OCI-LY7 (cell line): ENCODE measurements around the gene EPB41L4B. TPM values are rescaled to one million over a fixed set of nuclear protein-coding genes. Genes with fewer than 3 reads are reported as not detected.

ENCODE experiments used
- BruUV-seq: library from RNA; stranded (reverse); fragments of 400-500 nt; replicated peaks from 2 replicates; lab custom pipeline; 2021; lab: Mats Ljungman, UMichigan
- CTCF ChIA-PET: fragments of 300-600 bp; sonication (Branson Sonifier 250); formaldehyde crosslinking; loops from one replicate; lab custom pipeline; 2022; ENCODE audit warnings: antibody characterized with exemption; ENCODE audit not compliant: unreplicated experiment; lab: Charles Lee
- POLR2A ChIA-PET: fragments of 300-600 bp; sonication (Branson Sonifier 250); formaldehyde crosslinking; loops from one replicate; lab custom pipeline; 2022; ENCODE audit warnings: antibody characterized with exemption; lab: Charles Lee
- DNase-seq: peaks from one replicate; pipeline ENCODE4 v3.0.0-alpha.2; 2015; ENCODE audit warnings: low spot score
- H2AFZ ChIP-seq: fragments of 200-600 bp; sonication (generic), shearing (Covaris generic); 2 replicates; pipeline ENCODE4 v1.6.1; 2014; ENCODE audit warnings: mild to moderate bottlenecking, antibody characterized with exemption, low read length, moderate library complexity
- H3K27ac ChIP-seq: fragments of 200-600 bp; sonication (generic); 2 replicates; pipeline ENCODE4 v1.5.1; 2014; ENCODE audit warnings: mixed run types, low read depth, mild to moderate bottlenecking, moderate library complexity, low read length, inconsistent platforms; ENCODE audit not compliant: poor library complexity, severe bottlenecking
- H3K36me3 ChIP-seq: fragments of 200-600 bp; sonication (generic); 2 replicates; pipeline ENCODE4 v1.6.1; 2014; ENCODE audit warnings: mild to moderate bottlenecking, antibody characterized with exemption, low read length, moderate library complexity, mixed read lengths; ENCODE audit not compliant: insufficient read depth
- H3K4me1 ChIP-seq: fragments of 200-600 bp; sonication (generic); 2 replicates; pipeline ENCODE4 v1.5.1; 2014; ENCODE audit warnings: mild to moderate bottlenecking, low read length; ENCODE audit not compliant: insufficient read depth, poor library complexity, severe bottlenecking
- H3K4me2 ChIP-seq: fragments of 200-600 bp; sonication (generic); 2 replicates; pipeline ENCODE4 v1.6.1; 2014; ENCODE audit warnings: mild to moderate bottlenecking, low read length
- H3K4me3 ChIP-seq: fragments of 200-600 bp; sonication (generic); 2 replicates; pipeline ENCODE4 v1.5.1; 2014; ENCODE audit warnings: mild to moderate bottlenecking, low read depth, low read length; ENCODE audit not compliant: poor library complexity, severe bottlenecking
- H3K79me2 ChIP-seq: fragments of 200-600 bp; sonication (generic); 2 replicates; pipeline ENCODE4 v1.6.1; 2016; ENCODE audit warnings: low read depth, mild to moderate bottlenecking, low read length, moderate library complexity, mixed read lengths; ENCODE audit not compliant: insufficient read depth
- H3K9me2 ChIP-seq: fragments of 200-600 bp; sonication (generic); 2 replicates; pipeline ENCODE4 v1.6.1; 2016; ENCODE audit warnings: mild to moderate bottlenecking, low read length, mixed read lengths; ENCODE audit not compliant: insufficient read depth
- H3K9me3 ChIP-seq: fragments of 200-600 bp; sonication (generic); 2 replicates; pipeline ENCODE4 v1.6.1; 2014; ENCODE audit warnings: mild to moderate bottlenecking, mixed run types, low read length, mixed read lengths
- H4K20me1 ChIP-seq: fragments of 200-600 bp; sonication (generic); 2 replicates; pipeline ENCODE4 v1.6.1; 2014; ENCODE audit warnings: mild to moderate bottlenecking, antibody characterized with exemption, low read length, moderate library complexity, mixed read lengths; ENCODE audit not compliant: insufficient read depth
- CTCF ChIP-seq: fragments of 200-600 bp; sonication (generic); conservative IDR thresholded peaks from 2 replicates; pipeline ENCODE4 v1.5.1; 2014; ENCODE audit warnings: mild to moderate bottlenecking, antibody characterized with exemption, low read length, moderate library complexity, mixed read lengths
- EZH2phosphoT487 ChIP-seq: fragments of 200-600 bp; sonication (generic); IDR thresholded peaks from 2 replicates; pipeline ENCODE4 v1.6.1; 2018; ENCODE audit warnings: low read depth, borderline replicate concordance, mild to moderate bottlenecking, mixed run types, antibody characterized with exemption, low read length, moderate library complexity, mixed read lengths
- intact Hi-C: fragments of 100-400 bp; cut with micrococcal nuclease; formaldehyde crosslinking; loops from one replicate; pipeline ENCODE4 v1.10.0; 2022; ENCODE audit not compliant: unreplicated experiment
- total RNA-seq, 2 experiments: library from RNA; depleted of rRNA in 1 of 2; stranded (reverse); fragments of >200 nt in 1 of 2; shearing (Covaris generic) in 1 of 2; gene quantifications; 2 replicates each; pipeline ENCODE4 v1.2.3, GENCODE V29; 2014 to 2022

Gene EPB41L4B
- total RNA-seq, 2 experiments from 2014 or later: 0.29 TPM; not detected in 1

GRCh38 chr9:109303900-109304299, 17.0 kb downstream of the EPB41L4B start:
- Histone ChIP-seq H3K27ac (no peak overlapping the region), H3K79me2 (no peaks in the 10 kb centered on the region), H3K4me2 (no peak overlapping the region), H4K20me1 (no peaks in the 10 kb centered on the region), H3K4me1 (no peaks in the 10 kb centered on the region), H2AFZ (no peak overlapping the region), H3K4me3 (no peak overlapping the region), H3K9me3 (no peaks in the 10 kb centered on the region), H3K36me3 (no peaks in the 10 kb centered on the region), H3K9me2 (no peaks in the 10 kb centered on the region)
- DNase-seq: no peak
- no TSS peak for BruUV-seq
- intact Hi-C loops: no loop called here
- CTCF ChIA-PET: no interaction called here
- TF ChIP-seq EZH2phosphoT487: no peak
- TF ChIP-seq CTCF: no peak
- POLR2A ChIA-PET: interaction anchor here (0.6 kb wide), 1 partner anchor 1864 kb away, joined by 4 read pairs; no protein-coding TSS in a partner anchor

GRCh38 chr9:109302606-109303005, 18.3 kb downstream of the EPB41L4B start:
- no TSS peak for BruUV-seq
- Histone ChIP-seq H3K9me2 (no peaks in the 10 kb centered on the region), H4K20me1 (no peaks in the 10 kb centered on the region), H3K79me2 (no peaks in the 10 kb centered on the region), H3K4me3 (no peak overlapping the region), H3K36me3 (no peaks in the 10 kb centered on the region), H2AFZ (no peak overlapping the region), H3K4me2 (no peak overlapping the region), H3K27ac (no peak overlapping the region), H3K4me1 (no peaks in the 10 kb centered on the region), H3K9me3 (no peaks in the 10 kb centered on the region)
- no peak for TF ChIP-seq EZH2phosphoT487
- no peak for TF ChIP-seq CTCF
- CTCF ChIA-PET: interaction anchor here (0.6 kb wide), 1 partner anchor 45 kb away, joined by 3 read pairs; no protein-coding TSS in a partner anchor
- intact Hi-C loops: no loop called here
- DNase-seq: no peak
- POLR2A ChIA-PET: interaction anchor here (0.7 to 0.9 kb wide), 2 partner anchors 10 to 137 kb away, joined by 3 read pairs; no protein-coding TSS in a partner anchor

GRCh38 chr9:109301012-109301411, 19.8 kb downstream of the EPB41L4B start:
- H3K79me2 ChIP-seq: no peaks in the 10 kb centered on the region
- no peak for DNase-seq
- H3K4me3 ChIP-seq: no peak overlapping the region
- H3K4me2 ChIP-seq: no peak overlapping the region
- H3K9me3 ChIP-seq: no peaks in the 10 kb centered on the region
- CTCF ChIA-PET: no interaction called here
- H2AFZ ChIP-seq: no peak overlapping the region
- H3K27ac ChIP-seq: no peak overlapping the region
- no peak for TF ChIP-seq CTCF
- TF ChIP-seq EZH2phosphoT487: no peak
- no peaks in the 10 kb centered on the region for H3K36me3 ChIP-seq
- H3K9me2 ChIP-seq: no peaks in the 10 kb centered on the region
- H3K4me1 ChIP-seq: no peaks in the 10 kb centered on the region
- H4K20me1 ChIP-seq: no peaks in the 10 kb centered on the region
- POLR2A ChIA-PET: no interaction called here
- intact Hi-C loops: no loop called here
- no TSS peak for BruUV-seq
